ENCODE results near the gene FAM114A1. TPM values are rescaled to one million over a fixed set of nuclear protein-coding genes. Genes with fewer than 3 reads are reported as not detected.
A peak's percentile ranks its signal among the peaks of the same experiment; 100 is the strongest.

FAM114A1 gene
- total and polyA plus RNA-seq, 2 of the 4 experiments (the other 2 are of a cell fraction) = 135 to 649 TPM

- no peak for DNase-seq
- H2BK20ac ChIP-seq (ENCODE audit: low read depth, low read length) = peak overlapping the region; percentile 36; the same call in 1 of the 2 replicates
- in situ Hi-C loops (cut with MboI; ENCODE audit: low sequenced_read_pairs) = no loop called here
- H2BK15ac ChIP-seq (ENCODE audit: low read depth, low read length) = no peak overlapping the region
- no peak overlapping the region for H3K56ac ChIP-seq (ENCODE audit: extremely low read depth, insufficient read depth, low read length)
- no peak overlapping the region for H2AK9ac ChIP-seq (replicated peaks; ENCODE audit: low read depth, low read length, poor library complexity)
- no peaks in the 10 kb centered on the region for H3K27me3 ChIP-seq (ENCODE audit: control insufficient read depth, insufficient read depth, low read length)
- dilution Hi-C loops (cut with HindIII; ENCODE audit: low sequenced_read_pairs, unreplicated experiment) = no loop called here
- H2AK5ac ChIP-seq (ENCODE audit: low read depth, low read length) = peak overlapping the region; percentile 8; the same call in 1 of the 2 replicates
- H3K9me1 ChIP-seq (ENCODE audit: insufficient read depth, low read length) = no peaks in the 10 kb centered on the region; the same call in 1 of the 2 replicates
- TF ChIP-seq CTCF (conservative IDR thresholded peaks at IDR 0.05; ENCODE audit: low read depth, low read length) (no peak), CEBPB (IDR thresholded peaks at IDR 0.05; ENCODE audit: low read depth, low read length) (peak; percentile 91)
- peaks cover 4% of the 10 kb centered on the region; the same call in 1 of the 2 replicates for H3K9me3 ChIP-seq (ENCODE audit: control insufficient read depth, insufficient read depth, low read length)
- no peak overlapping the region for H4K8ac ChIP-seq (ENCODE audit: low read depth in 2 of 2, low read length in 2 of 2)
- ChIA-PET POLR2A (ENCODE audit: unreplicated experiment) (no interaction called here), CTCF (no interaction called here)
- H3K23ac ChIP-seq (ENCODE audit: low read depth, low read length) = no peak overlapping the region
- H3K36me3 ChIP-seq (ENCODE audit: control insufficient read depth, insufficient read depth, low read length) = no peaks in the 10 kb centered on the region
- no peak overlapping the region for H3K4me2 ChIP-seq (ENCODE audit: low read depth, low read length)
- 0 out of 2 replicates have a peak overlapping the region, but pooled peaks have one; percentile 18 for H3K14ac ChIP-seq (replicated peaks; ENCODE audit: low read depth, low read length)
- no peak overlapping the region for H3K4me3 ChIP-seq (ENCODE audit: insufficient read depth, low read depth, low read length)
- peak overlapping the region; percentile 31; the same call in 1 of the 2 replicates for H3K4ac ChIP-seq (ENCODE audit: low read depth, low read length)
- H4K5ac ChIP-seq (ENCODE audit: low read depth, low read length) = peak overlapping the region; percentile 71; the same call in 1 of the 2 replicates
- peak overlapping the region; percentile 46; the same call in 1 of the 2 replicates for H4K91ac ChIP-seq (ENCODE audit: insufficient read depth, low read depth, low read length)
- peak overlapping the region; percentile 78; the same call in 1 of the 2 replicates for H3K18ac ChIP-seq (ENCODE audit: low read depth, low read length)
- no peak overlapping the region for H2AFZ ChIP-seq (replicated peaks; ENCODE audit: low read length, poor library complexity)
- no CpG with 5 or more reads among the region's 4 CpGs for WGBS, 2 experiments (ENCODE audit: extremely low coverage in 2 of 2, insufficient read length in 1 of 2)
- no peak for ATAC-seq (ENCODE audit: low read depth)
- H3K79me1 ChIP-seq (ENCODE audit: low read depth in 1 of 2, low read length in 2 of 2) = no peaks in the 10 kb centered on the region
- H3K9ac ChIP-seq (ENCODE audit: low read depth, low read length) = no peak overlapping the region
- BruUV-seq (replicated peaks) = no TSS peak
- intact Hi-C loops (cut with micrococcal nuclease) = no loop called here
- H3K4me1 ChIP-seq (ENCODE audit: control insufficient read depth, insufficient read depth, low read length) = peaks cover 15% of the 10 kb centered on the region
- H4K20me1 ChIP-seq (ENCODE audit: insufficient read depth, low read length) = no peaks in the 10 kb centered on the region
- no peak overlapping the region; the same call in 1 of the 2 replicates for H2BK120ac ChIP-seq (ENCODE audit: low read depth, low read length)
- no peak overlapping the region for H2BK5ac ChIP-seq (ENCODE audit: low read depth, low read length, poor library complexity, severe bottlenecking)
- H3K27ac ChIP-seq (ENCODE audit: insufficient read depth, low read length) = no peak overlapping the region
Observed at GRCh38 chr4:38820329-38821061, 47.1 kb upstream of the FAM114A1 start.
